Measurements from ENCODE around the gene RTN1. TPM values are rescaled to one million over a fixed set of nuclear protein-coding genes. Genes with fewer than 3 reads are reported as not detected.
A peak's percentile ranks its signal among the peaks of the same experiment; 100 is the strongest.

Gene RTN1
- total RNA-seq, 1 experiment from 2014 or later, result 1.1 TPM

- CTCF ChIA-PET, result interaction anchor here (0.8 to 3.3 kb wide), 2 partner anchors 11 to 170 kb away, joined by 3 to 17 read pairs; no protein-coding TSS in a partner anchor
- POLR2A ChIA-PET, result no interaction called here
- DNase-seq (ENCODE audit: low spot score), result no peak
- H3K36me3 Mint-ChIP-seq, result no peaks in the 10 kb centered on the region
- no peaks in the 10 kb centered on the region; the same call in 1 of the 2 replicates for H3K9me3 Mint-ChIP-seq
- no peak overlapping the region for H3K4me3 Mint-ChIP-seq
- no peak for TF ChIP-seq ZBTB21 (CRISPR knock-in tag; IDR thresholded peaks at IDR 0.05; ENCODE audit: borderline replicate concordance)
- TF ChIP-seq AR (CRISPR knock-in tag; IDR thresholded peaks at IDR 0.05), result no peak
- H3K27ac Mint-ChIP-seq, result no peak overlapping the region
- ATAC-seq, result no peak
- no peaks in the 10 kb centered on the region for H3K27me3 Mint-ChIP-seq (ENCODE audit: low read depth)
- peaks cover 3% of the 10 kb centered on the region; the same call in 1 of the 2 replicates for H3K4me1 Mint-ChIP-seq
Observed at GRCh38 chr14:59677771-59678231, 192.8 kb downstream of the RTN1 start.

- peaks cover 21% of the 10 kb centered on the region for H3K4me1 Mint-ChIP-seq
Observed at GRCh38 chr14:59675394-59675793, 195.2 kb downstream of the RTN1 start.

GRCh38 chr14:59664741-59665140 is 205.8 kb downstream of the RTN1 start:
- Mint-ChIP-seq H3K4me1 (0 out of 2 replicates have a peak, but pooled peaks cover under 1% of the 10 kb centered on the region), H3K9me3 (peaks cover 49% of the 10 kb centered on the region), H3K36me3 (peaks cover 11% of the 10 kb centered on the region; the same call in 1 of the 2 replicates), H3K27me3 (ENCODE audit: low read depth) (no peaks in the 10 kb centered on the region; the same call in 1 of the 2 replicates), H3K27ac (no peak overlapping the region), H3K4me3 (no peak overlapping the region)
- ChIA-PET CTCF (no interaction called here), POLR2A (no interaction called here)
- no peak for ATAC-seq
- DNase-seq (ENCODE audit: low spot score), result no peak
- no peak for TF ChIP-seq PREB (CRISPR knock-in tag; IDR thresholded peaks at IDR 0.05; ENCODE audit: borderline replicate concordance)
- no peak for TF ChIP-seq ZNF532 (CRISPR knock-in tag; IDR thresholded peaks at IDR 0.05; ENCODE audit: borderline replicate concordance)
- TF ChIP-seq SMAD4 (CRISPR knock-in tag; IDR thresholded peaks at IDR 0.05), result no peak
- TF ChIP-seq PRRX2 (CRISPR knock-in tag; IDR thresholded peaks at IDR 0.05), result no peak
- TF ChIP-seq CTCF (IDR thresholded peaks at IDR 0.05), result no peak
- no peak for TF ChIP-seq TEAD1 (CRISPR knock-in tag; IDR thresholded peaks at IDR 0.05)
- TF ChIP-seq E2F1 (CRISPR knock-in tag; IDR thresholded peaks at IDR 0.05), result no peak
- no peak for TF ChIP-seq FOXP4 (CRISPR knock-in tag; IDR thresholded peaks at IDR 0.05)
- TF ChIP-seq ZNF121 (CRISPR knock-in tag; IDR thresholded peaks at IDR 0.05), result no peak
- no peak for TF ChIP-seq USF1 (CRISPR knock-in tag; IDR thresholded peaks at IDR 0.05)
- TF ChIP-seq CREM (CRISPR knock-in tag; IDR thresholded peaks at IDR 0.05), result no peak

More at GRCh38 chr14:59675394-59675793, 195.2 kb downstream of the RTN1 start:
- no peaks in the 10 kb centered on the region for H3K27me3 Mint-ChIP-seq (ENCODE audit: low read depth)
- no peak for DNase-seq (ENCODE audit: low spot score)
- ChIA-PET POLR2A (no interaction called here), CTCF (no interaction called here)
- TF ChIP-seq HMGA2 (CRISPR knock-in tag; IDR thresholded peaks at IDR 0.05) (peak; percentile 99), ZNF138 (CRISPR knock-in tag; conservative IDR thresholded peaks at IDR 0.05) (no peak)
- no peak for ATAC-seq
- no peak overlapping the region for H3K27ac Mint-ChIP-seq
- no peak overlapping the region for H3K4me3 Mint-ChIP-seq
- H3K9me3 Mint-ChIP-seq, result no peaks in the 10 kb centered on the region; the same call in 1 of the 2 replicates
- H3K36me3 Mint-ChIP-seq, result no peaks in the 10 kb centered on the region

Measured in WTC11 (cell line).